Stimulated activated CD8-positive, alpha-beta memory T cell treated with anti-CD3 and anti-CD28 coated beads, Interleukin-12 subunit alpha, Interleukin-12 subunit beta, amount 100 ng/mL, for 24 hours (primary cell): ENCODE results near the gene GRK3.
"Not testable (repeated sequence)": the region's sequence is repeated elsewhere in the genome, so short reads cannot be mapped to it uniquely, and the experiment has no call there.

ENCODE experiments used
- DNase-seq: peaks from one replicate; pipeline ENCODE4 v3.0.0-alpha.2; 2020; ENCODE audit errors: extremely low read depth

The GRK3 gene

GRCh38 chr22:25564320-25564978 is at the start of gene GRK3:
GRK3 (plus strand) TSS chr22:25564675; CDS start chr22:25565041, 366 bp downstream.
- DNase-seq: no peak

- no peak for DNase-seq
These were observed 46.3 kb upstream of the GRK3 start for GRCh38 chr22:25518000-25518663.

DNA sequence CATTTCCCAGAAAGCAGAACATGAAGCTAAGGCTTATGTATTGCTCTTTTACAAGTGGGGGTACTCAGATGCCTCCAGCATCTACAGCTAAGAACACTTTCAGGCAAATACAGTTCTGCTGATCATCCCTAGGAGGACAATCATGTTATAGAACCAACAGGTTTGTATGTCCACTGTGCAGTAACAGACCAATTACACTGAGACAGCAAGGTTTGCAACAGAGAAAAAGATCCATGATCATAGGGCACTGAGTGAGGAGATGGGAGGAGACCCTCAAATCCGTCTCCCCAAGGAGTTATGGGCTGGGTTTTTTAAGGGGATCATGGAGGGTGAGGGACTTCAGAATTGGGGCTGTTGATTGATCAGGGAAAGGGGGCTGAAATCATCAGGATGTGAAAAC is 39.1 kb upstream of the GRK3 start:
- DNase-seq: no peak

GRCh38 chr22:25525804-25526584 is 38.5 kb upstream of the GRK3 start:
- not testable (repeated sequence) for DNase-seq

DNA sequence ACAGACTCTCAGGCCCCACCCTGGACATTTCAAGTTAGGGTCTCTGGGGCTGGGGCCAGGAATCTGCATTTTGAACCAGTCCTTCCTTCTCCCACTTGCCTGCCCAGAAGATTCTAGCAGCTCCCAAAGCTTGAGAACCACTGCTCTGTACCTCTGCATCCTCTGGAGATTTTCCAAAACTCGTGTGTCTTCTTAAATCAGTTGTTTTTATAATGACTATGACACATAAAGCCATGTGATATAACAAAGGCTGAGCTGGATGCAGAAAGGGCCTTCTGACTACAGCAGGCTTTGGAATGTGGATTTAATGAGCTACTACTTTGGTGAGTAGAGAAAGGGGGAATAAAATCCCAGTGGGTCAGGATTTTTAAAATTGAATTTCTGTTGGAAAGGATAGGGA is 37.5 kb upstream of the GRK3 start:
- DNase-seq: not testable (repeated sequence)

GRCh38 chr22:25528068-25528467 is 36.4 kb upstream of the GRK3 start:
- not testable (repeated sequence) for DNase-seq

DNA sequence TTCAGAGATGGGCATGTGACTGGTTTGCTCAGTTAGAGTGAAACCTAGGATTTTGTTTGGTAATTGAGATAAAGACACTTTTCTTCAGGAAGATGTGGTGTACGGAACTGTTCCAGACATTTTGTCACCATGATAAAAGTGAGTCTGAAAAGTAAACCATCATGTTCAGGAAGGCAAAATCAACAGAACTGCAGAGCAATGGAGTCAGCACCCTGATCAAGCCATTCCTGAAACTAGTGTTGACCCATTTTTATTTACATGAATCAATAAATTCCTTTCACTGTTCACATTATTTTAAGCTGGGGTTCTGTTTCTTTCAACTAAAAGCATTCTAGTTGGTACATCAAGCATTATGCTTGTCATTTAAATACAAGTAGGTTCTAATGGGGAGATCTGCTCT is 35.4 kb upstream of the GRK3 start:
- DNase-seq: not testable (repeated sequence)

GRCh38 chr22:25529541-25530137 is 34.8 kb upstream of the GRK3 start:
- DNase-seq: not testable (repeated sequence)

- not testable (repeated sequence) for DNase-seq
These were observed 32.8 kb upstream of the GRK3 start for GRCh38 chr22:25531677-25532076.

- no peak for DNase-seq
These were observed 29.8 kb upstream of the GRK3 start for GRCh38 chr22:25534724-25535123.

- no peak for DNase-seq
These were observed 27.9 kb upstream of the GRK3 start for GRCh38 chr22:25536589-25536988.

GRCh38 chr22:25540166-25540907 is 24.1 kb upstream of the GRK3 start:
- no peak for DNase-seq

DNA sequence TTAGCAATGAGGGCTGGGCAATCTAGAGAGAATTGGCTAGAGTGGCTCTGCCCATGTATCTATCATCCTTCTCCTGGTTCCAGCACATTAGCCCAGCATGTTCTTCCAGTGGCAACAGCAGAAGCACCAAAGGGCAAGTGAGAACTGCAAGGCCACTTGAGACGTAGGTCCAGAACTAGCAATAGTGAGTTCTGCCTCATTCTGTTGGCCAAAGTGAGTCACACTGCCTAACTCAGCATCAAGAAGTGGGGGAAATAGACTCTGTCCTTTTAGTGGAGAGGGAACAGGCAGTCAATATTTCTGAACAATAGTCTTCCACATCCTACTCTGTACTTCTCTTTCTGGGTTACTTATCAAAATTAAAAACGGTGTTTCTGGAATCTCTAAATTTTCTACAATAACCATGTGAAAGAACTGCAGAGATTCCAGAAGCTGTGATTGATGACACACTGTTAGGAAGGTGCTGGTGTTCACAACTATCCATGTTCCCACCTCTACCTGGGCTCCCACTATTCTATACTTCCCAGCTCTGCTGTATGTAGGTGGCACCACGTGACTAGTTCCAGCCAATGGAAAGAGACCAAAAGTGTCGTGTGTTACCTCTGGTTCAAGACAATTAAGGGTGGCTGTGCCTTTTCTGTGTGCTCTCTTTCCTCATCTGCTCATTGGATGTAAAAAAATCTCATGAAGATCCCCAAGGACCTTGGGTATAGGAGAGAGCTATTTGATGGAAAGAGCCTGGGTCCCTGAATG is 23.4 kb upstream of the GRK3 start:
- no peak for DNase-seq

- DNase-seq: no peak
These were observed 22.3 kb upstream of the GRK3 start for GRCh38 chr22:25542191-25542590.

DNA sequence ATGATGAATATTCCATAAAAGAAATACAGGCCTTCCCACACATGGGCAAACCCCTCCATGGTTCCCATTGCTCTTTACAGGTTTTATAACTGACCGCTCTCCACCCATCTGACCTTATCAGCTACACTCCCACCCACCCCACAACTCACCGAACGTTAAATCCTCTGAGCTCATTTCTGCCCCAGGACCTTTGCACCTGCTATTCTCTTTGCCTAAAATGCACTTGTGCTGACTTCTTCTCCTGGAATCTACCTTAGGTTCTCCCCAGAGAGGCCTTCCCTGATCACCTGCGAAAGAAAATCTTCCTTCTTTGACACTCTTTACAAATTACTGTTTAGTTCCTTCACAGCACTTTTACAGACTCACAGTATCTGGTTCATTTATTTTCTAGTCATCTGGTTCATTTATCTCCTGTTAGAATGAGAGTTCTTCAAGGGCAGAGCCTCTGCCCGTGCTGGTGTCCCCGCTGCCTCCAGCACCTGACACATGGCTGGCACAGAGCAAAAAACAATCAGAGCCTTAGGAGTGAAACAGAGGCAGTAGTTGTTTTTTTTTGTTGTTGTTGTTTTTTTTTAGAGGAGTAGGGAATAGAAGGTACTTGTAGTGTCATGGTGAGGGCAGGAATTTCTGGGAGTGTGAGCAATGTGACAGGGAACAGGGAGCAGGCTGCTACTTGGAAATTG is 21.6 kb upstream of the GRK3 start:
- no peak for DNase-seq

GRCh38 chr22:25545146-25545545 is 19.3 kb upstream of the GRK3 start:
- no peak for DNase-seq

GRCh38 chr22:25545672-25546071 is 18.8 kb upstream of the GRK3 start:
- DNase-seq: no peak

DNA sequence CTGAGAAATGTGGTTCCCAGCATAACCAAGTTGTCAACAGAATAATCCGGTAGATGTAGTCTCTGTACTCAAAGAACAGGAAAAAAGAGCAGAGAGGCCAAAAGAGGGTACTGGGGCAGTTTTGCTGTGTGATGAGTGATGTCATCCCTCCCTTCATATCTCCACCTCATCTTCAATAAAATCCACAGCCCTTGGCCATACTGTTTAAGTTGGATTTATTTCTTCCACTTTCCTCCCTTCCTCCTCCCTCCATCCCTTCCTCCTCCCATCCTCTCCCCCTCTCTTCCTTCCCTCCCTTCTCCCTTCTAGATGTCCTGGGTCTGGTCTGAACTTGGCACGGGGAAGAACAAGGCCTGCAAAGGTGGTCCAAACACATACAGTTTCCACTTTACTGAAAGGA is 18.2 kb upstream of the GRK3 start:
- DNase-seq: no peak

DNA sequence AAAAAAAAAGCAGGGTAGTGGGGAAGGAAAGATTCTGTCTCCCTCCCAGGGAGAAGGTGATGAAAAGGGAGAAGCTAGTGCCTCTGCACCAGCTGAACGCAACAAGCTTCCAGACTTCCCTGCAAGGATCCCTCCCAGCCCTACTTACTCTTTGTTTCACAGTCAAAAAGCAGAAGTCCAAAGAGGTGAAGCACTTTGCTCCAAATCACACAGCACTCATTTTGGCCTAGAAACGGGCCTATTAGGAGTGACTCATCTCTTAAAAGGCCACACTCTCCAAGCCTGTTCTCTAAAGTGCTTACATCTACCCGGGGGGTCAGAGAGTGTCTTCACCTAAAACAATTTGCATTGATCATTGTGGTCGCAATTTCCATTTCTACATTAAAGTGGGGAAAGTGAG is 17.7 kb upstream of the GRK3 start:
- no peak for DNase-seq

GRCh38 chr22:25548866-25549464 is 15.5 kb upstream of the GRK3 start:
- no peak for DNase-seq
